Left lung (tissue), 10 donors: ENCODE data around the gene BPIFB1. TPM values are rescaled to one million over a fixed set of nuclear protein-coding genes. Genes with fewer than 3 reads are reported as not detected.

Experiments
- ATAC-seq: fragments of 200-7000 bp; cut with Tn5 transposase; one replicate; pipeline ENCODE4 v1.9.1; 2020; ENCODE audit warnings: moderate library complexity
- DNase-seq, 4 donors: peaks; one replicate each; pipeline ENCODE4 v3.0.0-alpha.2; 2013 to 2020
- H3K27ac ChIP-seq, 2 donors: fragments of 200-600 bp; sonication (generic) in 1 of 2; one replicate each; pipeline versions ENCODE4 v1.5.0 to v1.8.0; 2020 to 2021
- H3K27me3 ChIP-seq, 2 donors: fragments of 200-600 bp; sonication (generic) in 1 of 2; one replicate each; pipeline versions ENCODE4 v1.5.0 to v1.8.0; 2020 to 2021
- H3K36me3 ChIP-seq, 2 donors: fragments of 200-600 bp; sonication (generic) in 1 of 2; one replicate each; pipeline versions ENCODE4 v1.5.0 to v1.8.0; 2020 to 2021
- H3K4me1 ChIP-seq, 2 donors: fragments of 200-600 bp; one replicate each; pipeline ENCODE4 v1.8.0; 2021
- H3K4me3 ChIP-seq, 2 donors: fragments of 200-600 bp; sonication (generic) in 1 of 2; one replicate each; pipeline versions ENCODE4 v1.5.0 to v1.8.0; 2020 to 2021; ENCODE audit warnings: mild to moderate bottlenecking in 1 of 2
- H3K9me3 ChIP-seq, 2 donors: fragments of 200-600 bp; sonication (generic) in 1 of 2; one replicate each; pipeline versions ENCODE4 v1.5.0 to v1.8.0; 2020 to 2021
- intact Hi-C, 2 donors: fragments of 100-400 bp; cut with DNase I; formaldehyde crosslinking; loops; one replicate each; pipeline versions ENCODE4 v1.11.2 to v1.14.2; 2022
- polyA plus RNA-seq, 6 donors: library from polyadenylated mRNA; unstranded; fragments of 120-200 nt; gene quantifications; one replicate each; pipeline ENCODE4 v1.2.1, GENCODE V29; 2013; ENCODE audit not compliant: insufficient read length in 6 of 6
- total RNA-seq, 2 donors: library from RNA; stranded (reverse); fragmentation: NEBNext Ultra II Directional; extraction: Animal tissue kit (Norgen Biotek cat#: 25700); gene quantifications; one replicate each; pipeline ENCODE4 v1.2.1, GENCODE V29; 2021
- TF ChIP-seq, protein P1 (sequence below), 2 donors: fragments of 200-600 bp; sonication (generic) in 1 of 2; IDR thresholded peaks; one replicate each; pipeline versions ENCODE4 v1.5.0 to v1.8.0; 2021; ENCODE audit warnings: antibody characterized with exemption in 2 of 2
- donor health status: DM: no; HTN: yes; CAD: no.
- donor health status: DM: no; HTN: no; CAD: no.

The BPIFB1 gene
- total and polyA plus RNA-seq, 8 donors: 0.11 to 121 (median 0.19) TPM; not detected in 4

DNA sequence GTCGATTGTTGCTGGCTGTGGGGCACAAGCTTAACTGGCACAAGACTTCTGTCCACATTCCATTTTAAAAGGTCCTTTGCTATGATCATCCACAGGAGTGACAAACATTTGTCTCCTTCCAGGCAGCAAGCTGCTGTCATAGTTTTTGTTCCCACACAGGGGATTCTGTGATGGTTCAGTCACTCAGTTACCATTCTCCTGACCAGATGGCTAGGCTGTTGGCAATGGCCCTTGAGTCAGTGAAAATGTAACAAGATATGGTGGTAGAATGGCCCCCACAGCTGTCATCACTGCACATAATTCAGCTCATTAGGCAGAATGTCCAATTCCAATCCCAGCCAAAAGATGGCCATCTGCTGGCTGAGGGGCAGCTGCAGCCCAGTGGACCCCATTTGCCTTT is 33.6 kb upstream of the BPIFB1 start:
- Histone ChIP-seq H3K4me1 (no peaks in the 10 kb centered on the region), H3K9me3 (no peaks in the 10 kb centered on the region), H3K27me3 (no peaks in the 10 kb centered on the region), H3K36me3 (no peaks in the 10 kb centered on the region), H3K4me3 (no peak overlapping the region), H3K27ac (no peak overlapping the region)
- intact Hi-C loops: no loop called here
- TF ChIP-seq, protein P1, sequence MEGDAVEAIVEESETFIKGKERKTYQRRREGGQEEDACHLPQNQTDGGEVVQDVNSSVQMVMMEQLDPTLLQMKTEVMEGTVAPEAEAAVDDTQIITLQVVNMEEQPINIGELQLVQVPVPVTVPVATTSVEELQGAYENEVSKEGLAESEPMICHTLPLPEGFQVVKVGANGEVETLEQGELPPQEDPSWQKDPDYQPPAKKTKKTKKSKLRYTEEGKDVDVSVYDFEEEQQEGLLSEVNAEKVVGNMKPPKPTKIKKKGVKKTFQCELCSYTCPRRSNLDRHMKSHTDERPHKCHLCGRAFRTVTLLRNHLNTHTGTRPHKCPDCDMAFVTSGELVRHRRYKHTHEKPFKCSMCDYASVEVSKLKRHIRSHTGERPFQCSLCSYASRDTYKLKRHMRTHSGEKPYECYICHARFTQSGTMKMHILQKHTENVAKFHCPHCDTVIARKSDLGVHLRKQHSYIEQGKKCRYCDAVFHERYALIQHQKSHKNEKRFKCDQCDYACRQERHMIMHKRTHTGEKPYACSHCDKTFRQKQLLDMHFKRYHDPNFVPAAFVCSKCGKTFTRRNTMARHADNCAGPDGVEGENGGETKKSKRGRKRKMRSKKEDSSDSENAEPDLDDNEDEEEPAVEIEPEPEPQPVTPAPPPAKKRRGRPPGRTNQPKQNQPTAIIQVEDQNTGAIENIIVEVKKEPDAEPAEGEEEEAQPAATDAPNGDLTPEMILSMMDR (IDR thresholded peaks at IDR 0.05): no peak
- ATAC-seq (no peak), DNase-seq (no peak)

DNA sequence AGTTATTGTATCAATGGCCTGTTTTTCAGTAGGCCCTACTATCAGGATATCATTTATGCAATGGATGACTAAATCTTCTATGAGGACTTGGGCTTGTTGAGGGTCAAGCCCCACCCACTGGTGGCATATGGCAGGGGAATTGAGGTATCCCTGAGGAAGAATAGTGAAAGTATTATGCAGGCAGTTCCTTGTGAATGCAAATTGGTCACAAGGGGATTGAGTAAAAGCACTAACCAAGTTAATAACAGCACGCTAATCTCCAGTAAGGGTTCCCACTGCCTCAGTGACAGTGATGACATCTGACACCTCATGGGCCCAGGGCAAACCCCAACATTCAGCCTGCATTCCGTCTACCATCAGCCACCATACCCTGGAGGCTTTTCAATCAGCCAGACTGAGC is 32.3 kb upstream of the BPIFB1 start:
- no peaks in the 10 kb centered on the region for H3K4me1 ChIP-seq
- DNase-seq (no peak), ATAC-seq (no peak)
- H3K4me3 ChIP-seq: no peak overlapping the region
- TF ChIP-seq, protein P1 (IDR thresholded peaks at IDR 0.05): no peak
- no peaks in the 10 kb centered on the region for H3K36me3 ChIP-seq
- intact Hi-C loops: no loop called here
- no peaks in the 10 kb centered on the region for H3K9me3 ChIP-seq
- no peaks in the 10 kb centered on the region for H3K27me3 ChIP-seq
- H3K27ac ChIP-seq: no peak overlapping the region

DNA sequence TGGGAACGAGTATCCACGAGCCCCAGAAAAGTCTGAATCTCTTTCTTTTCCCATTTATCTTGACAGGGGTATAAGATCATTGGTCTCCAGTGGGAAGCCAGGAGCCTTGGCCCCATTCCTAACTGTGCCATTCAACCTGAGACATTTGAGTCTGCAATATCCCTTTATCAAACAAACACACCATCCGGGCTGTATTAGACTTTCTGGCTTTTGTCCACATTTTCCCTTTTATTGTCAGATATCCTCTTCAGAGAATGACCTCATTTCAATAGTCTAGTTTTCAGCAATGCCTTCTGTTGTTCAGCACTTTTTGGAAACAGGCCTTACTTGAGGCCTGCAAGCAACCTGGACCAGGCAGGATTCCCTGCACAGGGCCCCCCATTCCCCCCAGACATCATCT is 31.5 kb upstream of the BPIFB1 start:
- TF ChIP-seq, protein P1 (IDR thresholded peaks at IDR 0.05): no peak
- intact Hi-C loops: no loop called here
- Histone ChIP-seq H3K27ac (no peak overlapping the region), H3K27me3 (no peaks in the 10 kb centered on the region), H3K9me3 (no peaks in the 10 kb centered on the region), H3K4me3 (no peak overlapping the region), H3K4me1 (no peaks in the 10 kb centered on the region), H3K36me3 (no peaks in the 10 kb centered on the region)
- no peak for DNase-seq
- ATAC-seq: no peak

DNA sequence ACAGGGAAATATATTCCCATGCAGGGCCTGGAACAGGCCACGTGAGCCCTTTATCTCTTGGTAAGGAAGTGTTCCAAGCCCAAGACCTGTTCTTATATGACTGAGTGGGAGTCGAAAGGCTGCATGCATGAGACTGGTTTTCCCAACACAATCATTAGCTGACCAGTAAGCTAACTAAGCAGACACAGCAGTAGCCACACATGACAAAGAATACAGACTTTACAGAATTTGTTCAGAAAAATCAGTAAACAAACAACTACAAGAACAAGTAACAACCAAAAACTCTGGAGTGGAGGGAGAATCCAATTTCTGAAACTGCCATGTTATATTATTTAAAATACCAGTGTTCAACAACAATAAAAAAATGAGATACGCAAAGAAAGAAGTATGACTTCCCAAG is 30.6 kb upstream of the BPIFB1 start:
- TF ChIP-seq, protein P1 (IDR thresholded peaks at IDR 0.05): no peak
- H3K36me3 ChIP-seq: no peaks in the 10 kb centered on the region
- no peaks in the 10 kb centered on the region for H3K9me3 ChIP-seq
- H3K4me3 ChIP-seq: no peak overlapping the region
- DNase-seq (no peak), ATAC-seq (no peak)
- H3K4me1 ChIP-seq: no peaks in the 10 kb centered on the region
- intact Hi-C loops: no loop called here
- H3K27me3 ChIP-seq: no peaks in the 10 kb centered on the region
- no peak overlapping the region for H3K27ac ChIP-seq

DNA sequence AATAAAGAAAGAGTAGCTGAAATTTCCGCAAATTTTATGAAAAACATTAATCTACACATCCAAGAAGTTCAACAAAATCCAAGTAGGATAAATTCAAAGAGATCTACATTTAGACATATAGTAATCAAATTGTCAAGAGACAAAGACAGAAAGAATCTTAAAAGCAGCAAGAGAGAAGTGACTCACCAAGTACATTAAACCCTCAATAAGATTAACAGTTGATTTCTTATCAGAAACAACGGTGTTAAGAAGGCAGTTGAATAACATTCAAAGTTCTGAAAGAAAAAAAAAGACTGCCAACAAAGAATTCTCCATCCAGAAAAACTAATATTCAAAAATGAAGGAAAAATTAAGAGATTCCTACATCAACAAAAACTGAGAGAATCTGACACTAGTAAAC is 28.0 kb upstream of the BPIFB1 start:
- intact Hi-C loops: no loop called here

More for the DNA sequence above, 28.0 kb upstream of the BPIFB1 start:
- no peak overlapping the region for H3K27ac ChIP-seq
- no peak overlapping the region for H3K4me3 ChIP-seq
- TF ChIP-seq, protein P1 (IDR thresholded peaks at IDR 0.05): no peak
- ATAC-seq (no peak), DNase-seq (no peak)
- no peaks in the 10 kb centered on the region for H3K36me3 ChIP-seq
- no peaks in the 10 kb centered on the region for H3K4me1 ChIP-seq
- no peaks in the 10 kb centered on the region for H3K9me3 ChIP-seq
- H3K27me3 ChIP-seq: no peaks in the 10 kb centered on the region
